HG03139 (cell line): ENCODE results near the gene DNAJB12.
A peak's percentile ranks its signal among the peaks of the same experiment; 100 is the strongest.
"Not testable (repeated sequence)": the region's sequence is repeated elsewhere in the genome, so short reads cannot be mapped to it uniquely, and the experiment has no call there.

ENCODE experiments used
- ATAC-seq: cut with Tn5 transposase; IDR thresholded peaks from one replicate; pipeline ENCODE4 v1.9.1; 2021; ENCODE audit not compliant: unreplicated experiment

Gene DNAJB12

GRCh38 chr10:72318418-72319262 lies 36.1 kb downstream of the DNAJB12 start:
- no peak for ATAC-seq

GRCh38 chr10:72316748-72317435 lies 37.8 kb downstream of the DNAJB12 start:
- ATAC-seq, result no peak

GRCh38 chr10:72316386-72316700 lies 38.4 kb downstream of the DNAJB12 start:
- no peak for ATAC-seq

- no peak for ATAC-seq
Observed at GRCh38 chr10:72315611-72316385, 38.9 kb downstream of the DNAJB12 start.

GRCh38 chr10:72315054-72315453 lies 39.7 kb downstream of the DNAJB12 start:
- no peak for ATAC-seq

GRCh38 chr10:72314263-72314662 lies 40.5 kb downstream of the DNAJB12 start:
- ATAC-seq, result no peak

- no peak for ATAC-seq
Observed at GRCh38 chr10:72312865-72313391, 41.8 kb downstream of the DNAJB12 start.

- no peak for ATAC-seq
Observed at GRCh38 chr10:72311667-72312066, 43.1 kb downstream of the DNAJB12 start.

- ATAC-seq, result no peak
Observed at GRCh38 chr10:72310636-72311035, 44.1 kb downstream of the DNAJB12 start.

GRCh38 chr10:72310241-72310633 lies 44.5 kb downstream of the DNAJB12 start:
- no peak for ATAC-seq

GRCh38 chr10:72309290-72310240 lies 45.2 kb downstream of the DNAJB12 start:
- no peak for ATAC-seq

- no peak for ATAC-seq
Observed at GRCh38 chr10:72308320-72308987, 46.3 kb downstream of the DNAJB12 start.

GRCh38 chr10:72307711-72308110 lies 47.0 kb downstream of the DNAJB12 start:
- not testable (repeated sequence) for ATAC-seq

- no peak for ATAC-seq
Observed at GRCh38 chr10:72306215-72306760, 48.4 kb downstream of the DNAJB12 start.

- ATAC-seq, result no peak
Observed at GRCh38 chr10:72303424-72304128, 51.1 kb downstream of the DNAJB12 start.

- no peak for ATAC-seq
Observed at GRCh38 chr10:72298592-72299519, 55.9 kb downstream of the DNAJB12 start.

- peak; percentile 71 for ATAC-seq
Observed at GRCh38 chr10:72297805-72298591, 56.7 kb downstream of the DNAJB12 start.
